DOHH2 (cell line): ENCODE measurements around the gene CR1.
A peak's percentile ranks its signal among the peaks of the same experiment; 100 is the strongest.

Experiments used
- EZH2phosphoT487 ChIP-seq: fragments of 200-600 bp; sonication (generic); IDR thresholded peaks from 2 replicates; pipeline ENCODE4 v1.6.1; 2017; ENCODE audit warnings: borderline replicate concordance, mild to moderate bottlenecking, antibody characterized with exemption, low read length, moderate library complexity, mixed read lengths
- TF ChIP-seq, protein P1 (sequence below): fragments of 200-600 bp; sonication (generic); IDR thresholded peaks from one replicate; pipeline ENCODE4 v1.5.1; 2014; ENCODE audit warnings: antibody characterized with exemption, mild to moderate bottlenecking, low read depth, low read length; ENCODE audit not compliant: poor library complexity, severe bottlenecking

- TF ChIP-seq, protein P1, sequence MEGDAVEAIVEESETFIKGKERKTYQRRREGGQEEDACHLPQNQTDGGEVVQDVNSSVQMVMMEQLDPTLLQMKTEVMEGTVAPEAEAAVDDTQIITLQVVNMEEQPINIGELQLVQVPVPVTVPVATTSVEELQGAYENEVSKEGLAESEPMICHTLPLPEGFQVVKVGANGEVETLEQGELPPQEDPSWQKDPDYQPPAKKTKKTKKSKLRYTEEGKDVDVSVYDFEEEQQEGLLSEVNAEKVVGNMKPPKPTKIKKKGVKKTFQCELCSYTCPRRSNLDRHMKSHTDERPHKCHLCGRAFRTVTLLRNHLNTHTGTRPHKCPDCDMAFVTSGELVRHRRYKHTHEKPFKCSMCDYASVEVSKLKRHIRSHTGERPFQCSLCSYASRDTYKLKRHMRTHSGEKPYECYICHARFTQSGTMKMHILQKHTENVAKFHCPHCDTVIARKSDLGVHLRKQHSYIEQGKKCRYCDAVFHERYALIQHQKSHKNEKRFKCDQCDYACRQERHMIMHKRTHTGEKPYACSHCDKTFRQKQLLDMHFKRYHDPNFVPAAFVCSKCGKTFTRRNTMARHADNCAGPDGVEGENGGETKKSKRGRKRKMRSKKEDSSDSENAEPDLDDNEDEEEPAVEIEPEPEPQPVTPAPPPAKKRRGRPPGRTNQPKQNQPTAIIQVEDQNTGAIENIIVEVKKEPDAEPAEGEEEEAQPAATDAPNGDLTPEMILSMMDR = peak; percentile 61
- no peak for TF ChIP-seq EZH2phosphoT487
These were observed 41.7 kb upstream of the CR1 start, which contains the start of gene CR2 for GRCh38 chr1:207454046-207454964.
